GM12878 (cell line): ENCODE results near the gene CLCN2. TPM values are rescaled to one million over a fixed set of nuclear protein-coding genes. Genes with fewer than 3 reads are reported as not detected.
A peak's percentile ranks its signal among the peaks of the same experiment; 100 is the strongest.

Experiments
- ATAC-seq: fragments of 200-7000 bp; cut with Tn5 transposase; 3 replicates; pipeline ENCODE4 v1.9.1; 2020; ENCODE audit warnings: mild to moderate bottlenecking, moderate library complexity
- BruUV-seq: library from RNA; stranded (reverse); fragments of 400-500 nt; replicated peaks from 2 replicates; lab custom pipeline; 2021; lab: Mats Ljungman, UMichigan
- CTCF ChIA-PET: fragments of 300-600 bp; sonication (Branson Sonifier 250); formaldehyde crosslinking; extraction: SDS; loops from one replicate; lab custom pipeline; 2021; ENCODE audit warnings: inconsistent platforms; lab: Yijun Ruan, JAX
- POLR2A ChIA-PET: fragments of 350-600 bp; formaldehyde crosslinking; extraction: SDS; loops from one replicate; lab custom pipeline; 2021; ENCODE audit warnings: inconsistent platforms; lab: Charles Lee
- RAD21 ChIA-PET: fragments of 300-600 bp; sonication (Branson Sonifier 250); formaldehyde crosslinking; loops from one replicate; lab custom pipeline; 2023; ENCODE audit warnings: antibody characterized with exemption; ENCODE audit not compliant: unreplicated experiment; lab: Charles Lee
- SMC1A ChIA-PET: fragments of 300-600 bp; sonication (Branson Sonifier 250); formaldehyde crosslinking; loops from one replicate; lab custom pipeline; 2023; ENCODE audit not compliant: unreplicated experiment, uncharacterized antibody; lab: Charles Lee
- DNase-seq: peaks from one replicate; pipeline ENCODE4 v3.0.0-alpha.2; 2011; ENCODE audit warnings: low read depth, low spot score
- FAIRE-seq: peaks from 3 replicates; lab custom pipeline; 2011; peaks lifted over from hg19 to GRCh38; lab: Jason Lieb, UNC
- H2AFZ ChIP-seq: 2 replicates; pipeline ENCODE4 v1.6.0; 2011; ENCODE audit warnings: low read depth, low read length, control low read depth; ENCODE audit not compliant: control insufficient read depth
- H3K27ac ChIP-seq: 2 replicates; pipeline ENCODE4 v1.5.1; 2011; ENCODE audit warnings: control low read depth; ENCODE audit not compliant: control insufficient read depth, insufficient read depth
- H3K27me3 ChIP-seq, 2 experiments: replicated peaks in 1 of 2; 2 replicates each; pipeline versions ENCODE4 v1.6.0 to v1.6.1; 2011; ENCODE audit warnings: low read length in 1 of 2; ENCODE audit not compliant: control insufficient read depth in 2 of 2, insufficient read depth in 2 of 2
- H3K36me3 ChIP-seq, 2 experiments: 2 replicates each; pipeline ENCODE4 v1.5.1; 2011; ENCODE audit warnings: low read length in 1 of 2; ENCODE audit not compliant: control insufficient read depth in 2 of 2, insufficient read depth in 2 of 2
- H3K4me1 ChIP-seq: 2 replicates; pipeline ENCODE4 v1.6.1; 2011; ENCODE audit warnings: mild to moderate bottlenecking, low read length, moderate library complexity, mixed read lengths; ENCODE audit not compliant: control insufficient read depth, insufficient read depth
- H3K4me2 ChIP-seq: 2 replicates; pipeline ENCODE4 v1.6.0; 2011; ENCODE audit warnings: control low read depth; ENCODE audit not compliant: control insufficient read depth, insufficient read depth
- H3K4me3 ChIP-seq: fragments of 200-600 bp; sonication (generic); 2 replicates; pipeline ENCODE4 v1.5.1; 2016
- H3K79me2 ChIP-seq: 2 replicates; pipeline ENCODE4 v1.6.0; 2011; ENCODE audit warnings: low read length; ENCODE audit not compliant: control insufficient read depth, insufficient read depth
- H3K9ac ChIP-seq: 2 replicates; pipeline ENCODE4 v1.8.0; 2011; ENCODE audit warnings: low read length, control low read depth, mixed read lengths; ENCODE audit not compliant: control insufficient read depth, insufficient read depth
- H3K9me3 ChIP-seq: replicated peaks from 3 replicates; pipeline ENCODE4 v1.5.1; 2011; ENCODE audit warnings: mild to moderate bottlenecking, low read length; ENCODE audit not compliant: control insufficient read depth, insufficient read depth
- H4K20me1 ChIP-seq: 2 replicates; pipeline ENCODE4 v1.6.0; 2011; ENCODE audit not compliant: control insufficient read depth, insufficient read depth
- EED ChIP-seq: sonication (generic); IDR thresholded peaks from 2 replicates; pipeline ENCODE4 v1.6.1; 2016; ENCODE audit warnings: antibody characterized with exemption, low read depth
- EGR1 ChIP-seq, 2 experiments: IDR thresholded peaks; 1 replicate in 1 of 2; 2 replicates in 1 of 2; pipeline ENCODE4 v1.6.1; 2011 to 2012; ENCODE audit warnings: low read depth in 2 of 2, low read length in 2 of 2, borderline replicate concordance in 1 of 2, mild to moderate bottlenecking in 1 of 2, moderate library complexity in 1 of 2
- ELK1 ChIP-seq: IDR thresholded peaks from 2 replicates; pipeline ENCODE4 v1.6.1; 2012; ENCODE audit warnings: low read depth, low read length, improper control_type of control experiment
- IKZF2 ChIP-seq, 2 experiments: fragments of 450-650 bp; IDR thresholded peaks; 2 replicates each; pipeline ENCODE4 v1.6.1; 2017; ENCODE audit warnings: mild to moderate bottlenecking in 2 of 2, moderate library complexity in 2 of 2
- MLLT1 ChIP-seq: fragments of 450-650 bp; IDR thresholded peaks from 2 replicates; pipeline ENCODE4 v1.6.1; 2016; ENCODE audit warnings: mild to moderate bottlenecking
- NR2F1 ChIP-seq: fragments of 450-650 bp; conservative IDR thresholded peaks from 2 replicates; pipeline ENCODE4 v1.6.1; 2017; ENCODE audit warnings: mild to moderate bottlenecking
- POLR2A ChIP-seq: IDR thresholded peaks from 2 replicates; pipeline ENCODE4 v1.6.1; 2011; ENCODE audit warnings: low read depth, mild to moderate bottlenecking, low read length
- SIN3A ChIP-seq: IDR thresholded peaks from 2 replicates; pipeline ENCODE4 v1.6.1; 2012; ENCODE audit warnings: low read depth, low read length, improper control_type of control experiment
- ZNF384 ChIP-seq: IDR thresholded peaks from 2 replicates; pipeline ENCODE4 v1.6.1; 2012; ENCODE audit warnings: low read depth, mild to moderate bottlenecking, low read length, improper control_type of control experiment, borderline replicate concordance
- WGBS: methylation state at CpG from one replicate; pipeline ENCODE4 v1.1.6; 2016; ENCODE audit warnings: low lambda C conversion rate; ENCODE audit not compliant: insufficient replicate concordance, insufficient coverage; ENCODE audit errors: missing lambda C conversion rate; 5-methylcytosine and 5-hydroxymethylcytosine counted together
- in situ Hi-C: fragments of 300-500 bp; cut with MboI; formaldehyde crosslinking; loops from 9 replicates; pipeline ENCODE4 v1.14.3; 2018; ENCODE audit warnings: mixed read lengths
- intact Hi-C: fragments of 100-400 bp; cut with micrococcal nuclease; formaldehyde crosslinking; loops from one replicate; pipeline ENCODE4 v1.14.2; 2022; ENCODE audit not compliant: unreplicated experiment
- polyA plus RNA-seq, 11 experiments: library from polyadenylated mRNA; depleted of rRNA in 4 of 11; unstranded in 6 of 11; stranded (reverse) in 5 of 11; fragments of >200 nt; fragmentation: Nextera tagmentation in 4 of 11; fragmentation: Illumina TruSeq in 1 of 11; extraction: Ambion mirVana in 4 of 11; extraction: Trizol in 1 of 11; gene quantifications; 1 replicate in 1 of 11; 2 replicates in 10 of 11; pipeline versions ENCODE4 v1.2.1 to v1.2.3, GENCODE V29; 2011 to 2016; ENCODE audit warnings: inconsistent platforms in 2 of 11, missing spikeins in 2 of 11, low read depth in 1 of 11
- total RNA-seq, 4 experiments: library from RNA; depleted of rRNA in 3 of 4; stranded (reverse); fragments of >200 nt in 3 of 4; fragmentation: Illumina TruSeq in 1 of 4; extraction: Trizol in 1 of 4; gene quantifications; 2 replicates each; pipeline versions ENCODE4 v1.2.1 to v1.2.3, GENCODE V29; 2013 to 2021

Gene CLCN2
- total and polyA plus RNA-seq, 10 of the 15 experiments (the other 5 are each of a cell fraction or from before 2014, with no cell fraction given) = 0.13 to 2.6 (median 0.85) TPM; not detected in 1

- peaks cover 10% of the 10 kb centered on the region for H3K4me1 ChIP-seq
- H3K27ac ChIP-seq = peak overlapping the region; percentile 87
- H3K79me2 ChIP-seq = peaks cover 20% of the 10 kb centered on the region
- no TSS peak for BruUV-seq
- no peaks in the 10 kb centered on the region; a peak in 1 of 4 replicates for H3K27me3 ChIP-seq
- RAD21 ChIA-PET = interaction anchor here (0.9 to 1.4 kb wide), 3 partner anchors 10 to 107 kb away, joined by 3 to 7 read pairs (median 3); no protein-coding TSS in a partner anchor
- peak overlapping the region; percentile 74 for H3K4me2 ChIP-seq
- no peak for FAIRE-seq
- in situ Hi-C loops = no loop called here
- WGBS = under 1% methylated on average over 37 of the region's 38 CpGs
- no peaks in the 10 kb centered on the region for H4K20me1 ChIP-seq
- H3K4me3 ChIP-seq = peak overlapping the region; percentile 67
- peak overlapping the region; percentile 75 for H2AFZ ChIP-seq
- CTCF ChIA-PET = interaction anchor here (0.6 to 2.9 kb wide), 4 partner anchors 9 to 152 kb away, joined by 3 to 10 read pairs (median 4); no protein-coding TSS in a partner anchor
- TF ChIP-seq EED = 0 out of 2 replicates have a peak, but pooled peaks have one; percentile 26
- peak; percentile 40; the same call in 1 of the 2 replicates for TF ChIP-seq POLR2A
- peak in 1 of 2 experiments; percentile 72; a peak in 2 of 3 replicates for TF ChIP-seq EGR1 (IDR thresholded peaks at IDR 0.05; ENCODE audit: borderline replicate concordance in 1 of 2, low read depth in 2 of 2, low read length in 2 of 2)
- peak; percentile 59 to 71; a peak in 3 of 4 replicates for TF ChIP-seq IKZF2 (IDR thresholded peaks at IDR 0.05)
- 0 out of 2 replicates have a peak, but pooled peaks have one; percentile 41 for TF ChIP-seq MLLT1
- TF ChIP-seq SIN3A = 0 out of 2 replicates have a peak, but pooled peaks have one; percentile 25
- TF ChIP-seq ELK1 = no peak
- TF ChIP-seq NR2F1 = 0 out of 2 replicates have a peak, but pooled peaks have one; percentile 1
- no peak for TF ChIP-seq ZNF384
- DNase-seq = no peak
- SMC1A ChIA-PET = interaction anchor here (1.7 kb wide), 1 partner anchor 10 kb away, joined by 6 read pairs; no protein-coding TSS in a partner anchor
- ATAC-seq = peak; percentile 48
- peak overlapping the region; percentile 81 for H3K9ac ChIP-seq
- H3K9me3 ChIP-seq = no peaks in the 10 kb centered on the region
- intact Hi-C loops = loop anchor here (5.0 kb wide), 1 partner anchor 45 kb away; no protein-coding TSS in a partner anchor
- peaks cover 0 to 5% of the 10 kb centered on the region in 2 experiments; a peak in 1 of 4 replicates for H3K36me3 ChIP-seq
- POLR2A ChIA-PET = interaction anchor here (0.5 to 1.0 kb wide), 7 partner anchors 8 to 175 kb away, joined by 3 to 4 read pairs (median 3); no protein-coding TSS in a partner anchor
Measured at GRCh38 chr3:184361932-184362667, 695 bp upstream of the CLCN2 start.
